NCI-H446 (cell line): ENCODE measurements around the gene EQTN.

Experiments used
- DNase-seq, 2 experiments: peaks; one replicate each; lab custom pipeline; 2025; lab: John Stamatoyannopoulos, UW

EQTN gene

DNA sequence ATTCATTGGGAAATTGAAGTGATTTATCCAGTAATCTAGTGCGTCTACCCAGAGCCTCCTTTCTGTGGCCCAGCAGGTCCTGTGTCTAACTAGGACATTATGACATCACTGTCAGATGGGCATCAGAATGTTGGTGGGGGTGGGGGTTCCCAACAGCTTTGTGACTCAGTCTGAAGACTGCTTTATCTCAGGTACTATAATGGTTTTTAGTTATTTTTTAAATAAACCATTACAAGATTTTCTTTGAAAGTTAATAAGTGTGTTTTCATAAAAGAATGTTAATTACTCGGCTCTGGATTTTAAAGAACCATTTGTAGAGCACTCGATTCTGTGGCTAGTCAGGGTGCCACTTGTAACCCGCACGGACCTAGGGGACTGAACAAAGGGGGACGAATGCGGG, at the start of gene EQTN:
Gene EQTN (minus strand): TSS at position 101 of the 400 bp plus-strand sequence. CDS start 95 bp downstream, at position 6.
- no peak for DNase-seq

DNA sequence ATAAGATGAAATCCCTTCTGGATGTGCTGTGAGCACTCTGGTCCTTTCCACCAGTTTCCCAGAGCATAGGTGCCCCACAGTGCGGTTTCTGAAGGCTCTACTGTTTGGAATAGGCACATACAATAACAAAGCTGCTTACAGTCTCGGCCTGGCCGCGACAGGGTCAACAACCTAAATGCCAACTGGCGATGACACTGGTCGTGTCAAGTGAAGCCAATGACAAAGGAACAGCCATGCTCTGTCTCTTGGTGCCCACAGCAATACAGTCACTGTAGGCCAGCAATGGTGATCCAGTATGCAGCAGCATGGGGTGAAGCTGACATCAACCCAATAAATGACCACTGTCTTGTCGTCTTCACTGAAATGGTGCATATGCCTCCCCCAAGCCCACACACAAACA, 47.8 kb upstream of the EQTN start:
- DNase-seq, result no peak

DNA sequence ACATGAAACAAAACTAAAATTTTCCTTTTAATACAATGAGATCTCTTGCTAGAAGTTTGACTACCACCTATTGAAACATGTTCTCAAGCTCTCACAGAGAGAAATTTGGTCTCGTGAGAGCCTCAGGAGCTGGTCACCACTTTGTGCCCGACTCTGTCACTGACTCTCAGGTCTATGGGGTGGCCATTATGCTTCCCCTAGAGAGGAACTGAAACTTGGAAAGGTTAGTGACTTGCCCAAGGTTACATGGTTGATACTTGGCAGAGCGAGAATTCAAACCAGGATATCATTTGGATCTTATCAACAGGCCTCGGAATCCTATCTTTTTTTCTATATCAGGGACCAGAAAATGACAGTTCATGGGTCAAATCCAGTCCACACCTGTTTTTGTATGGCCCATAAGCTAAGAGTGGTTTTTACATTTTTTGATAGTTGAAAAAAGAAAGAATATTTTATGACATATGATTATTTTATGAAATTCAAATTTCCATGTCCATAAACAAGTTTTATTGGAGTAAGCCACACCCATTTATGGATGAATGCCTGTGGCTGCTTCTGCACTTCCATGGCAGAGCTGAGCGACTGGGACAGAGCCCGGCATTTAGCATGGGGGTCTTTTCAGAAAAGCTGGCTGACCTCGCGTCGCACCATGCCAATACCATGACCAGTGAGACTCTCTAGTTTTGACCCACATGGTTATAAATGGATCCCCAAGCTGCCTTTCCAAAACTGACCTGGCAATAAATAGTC, 44.8 kb upstream of the EQTN start:
- no peak for DNase-seq

DNA sequence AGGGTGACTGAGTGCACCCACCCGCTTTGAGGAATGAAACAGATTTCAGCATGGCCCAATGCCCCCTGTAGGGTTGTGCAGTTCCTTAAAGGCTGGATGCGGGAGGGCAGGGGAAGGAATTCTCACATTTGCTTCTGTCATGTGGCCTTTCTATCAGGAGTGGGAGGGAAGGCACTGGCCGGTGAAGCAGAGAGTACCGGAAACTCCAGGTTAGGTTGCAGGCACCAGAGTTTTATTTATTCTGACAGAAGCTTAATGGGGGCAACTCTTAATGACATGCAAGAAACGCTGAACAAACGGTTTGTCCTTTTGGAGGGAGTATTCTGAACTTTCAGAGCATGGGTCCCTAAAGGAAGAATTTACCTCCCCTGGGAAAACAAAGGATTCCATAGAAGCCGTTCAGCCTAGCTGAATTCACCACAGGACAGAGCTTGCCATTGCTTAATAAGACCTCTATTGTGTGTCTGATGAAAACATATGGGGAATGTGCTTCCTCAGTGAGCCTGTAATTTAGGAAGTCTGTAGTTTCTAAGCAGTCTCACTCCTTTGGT, 44.1 kb upstream of the EQTN start:
- no peak for DNase-seq

DNA sequence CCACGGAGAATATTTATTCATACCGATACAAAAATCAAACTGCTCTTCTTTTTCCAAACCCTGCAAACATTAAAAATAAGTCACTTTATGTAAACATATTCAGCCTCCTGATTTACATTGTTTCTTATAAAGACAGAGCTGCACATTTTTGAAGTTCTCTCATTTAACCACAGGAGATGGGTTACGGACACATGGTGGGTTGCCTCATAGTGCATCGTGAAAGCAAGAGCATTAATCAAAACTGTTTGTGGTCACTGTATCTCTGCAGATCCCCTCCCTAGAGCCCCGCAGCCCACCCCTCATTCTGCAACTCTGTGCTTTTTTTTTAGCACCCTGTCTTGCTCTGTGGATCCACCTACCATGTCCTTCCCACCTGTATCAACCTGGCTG, 43.3 kb upstream of the EQTN start:
- DNase-seq, result no peak

DNA sequence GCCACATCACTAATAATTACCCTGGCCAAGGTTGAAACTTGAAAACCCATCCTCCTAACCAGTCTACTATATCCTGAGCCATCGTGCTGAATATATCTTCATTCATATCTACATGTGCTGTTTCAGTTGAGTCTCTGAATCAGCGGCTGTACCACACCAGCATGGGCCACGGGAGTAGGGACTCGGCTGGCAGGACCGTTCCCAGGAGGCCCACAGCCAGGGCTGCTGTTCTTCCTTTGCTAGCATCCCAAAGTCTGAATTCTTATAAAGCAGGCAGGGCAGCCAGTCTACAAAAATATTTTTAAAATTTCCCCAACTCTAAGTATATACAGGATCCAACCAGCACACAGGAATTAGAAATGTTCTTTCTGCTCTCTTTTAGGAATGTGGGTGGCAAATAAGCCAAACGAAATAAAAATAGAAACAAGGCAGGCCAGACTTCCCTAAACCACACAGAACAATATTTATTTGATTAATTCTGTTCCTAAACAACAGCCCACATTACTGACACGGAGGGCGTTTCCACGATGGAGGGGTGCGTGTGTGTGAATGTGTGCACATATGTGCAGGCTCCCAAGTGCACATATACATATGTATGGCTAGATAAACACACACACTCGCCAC, 42.8 kb upstream of the EQTN start:
- DNase-seq, result no peak

DNA sequence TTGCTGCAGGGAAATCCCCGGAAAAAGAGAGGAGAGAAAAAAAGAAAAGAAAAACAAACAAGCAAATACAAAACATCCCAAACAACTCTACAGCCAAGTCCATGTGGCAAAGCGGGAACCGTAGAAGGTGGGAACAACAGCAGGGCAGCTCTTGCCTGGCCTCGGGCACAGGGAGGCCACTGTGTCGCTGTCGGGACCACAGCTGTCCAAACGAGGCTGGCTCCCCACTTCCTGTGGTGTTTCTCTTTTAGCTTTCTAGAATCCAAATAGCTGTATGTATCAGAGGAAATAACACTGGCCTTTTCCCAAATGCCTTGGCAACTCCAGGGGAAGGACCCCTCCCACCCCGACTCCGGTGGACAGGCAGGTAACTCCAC, 41.6 kb upstream of the EQTN start:
- no peak for DNase-seq

DNA sequence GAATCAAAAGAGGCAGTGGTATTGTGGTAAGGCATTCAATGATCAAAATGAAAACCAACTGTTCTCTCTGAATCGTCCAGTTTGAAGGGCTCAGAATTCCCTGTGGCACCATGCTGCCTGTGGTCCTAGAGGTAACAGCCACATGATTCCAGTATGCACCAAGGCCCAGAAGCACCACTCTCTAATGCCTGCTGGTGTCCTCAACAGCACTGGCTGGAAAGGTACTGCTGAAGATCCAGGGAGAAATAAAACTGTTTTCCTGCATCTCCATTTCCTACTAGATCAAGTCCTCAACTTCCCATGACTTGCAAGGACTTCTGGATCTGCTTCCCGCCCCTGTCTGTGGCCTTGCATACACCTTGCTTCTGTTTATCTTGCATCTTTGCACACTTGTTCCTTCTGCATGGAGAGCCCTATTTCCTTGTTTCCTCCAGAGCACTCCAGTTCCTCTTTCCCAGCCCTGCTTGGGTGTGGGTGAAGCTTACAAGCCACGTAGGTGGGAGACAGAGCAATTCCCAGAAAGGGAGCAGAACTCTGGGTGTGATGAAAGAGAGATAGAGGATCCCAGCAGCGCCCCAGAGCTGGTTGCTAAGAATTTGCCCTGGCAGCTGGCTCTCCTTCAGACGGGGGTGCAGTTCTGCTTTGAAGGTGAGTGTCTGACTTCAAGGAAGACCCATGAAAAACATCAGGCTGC, 41.0 kb upstream of the EQTN start:
- no peak for DNase-seq

DNA sequence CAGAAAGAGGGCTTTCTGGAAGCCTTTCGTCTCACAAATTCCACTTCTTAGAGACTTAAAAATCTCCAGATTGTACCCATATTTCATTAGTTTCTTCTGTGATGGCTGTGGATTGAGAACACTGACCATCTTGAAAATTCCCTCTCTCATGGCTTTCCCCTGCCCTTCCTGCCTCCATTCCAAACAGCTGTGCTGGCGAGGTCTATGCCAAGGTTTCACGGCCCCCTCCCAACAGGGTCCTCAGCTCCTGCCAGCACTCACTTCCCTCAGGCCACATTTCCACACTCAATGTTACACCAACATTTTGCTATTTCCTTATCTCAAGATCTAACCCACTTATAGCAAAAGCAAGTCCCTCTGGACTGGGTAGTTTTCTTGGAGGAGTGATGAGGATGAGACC, 40.3 kb upstream of the EQTN start:
- no peak for DNase-seq

DNA sequence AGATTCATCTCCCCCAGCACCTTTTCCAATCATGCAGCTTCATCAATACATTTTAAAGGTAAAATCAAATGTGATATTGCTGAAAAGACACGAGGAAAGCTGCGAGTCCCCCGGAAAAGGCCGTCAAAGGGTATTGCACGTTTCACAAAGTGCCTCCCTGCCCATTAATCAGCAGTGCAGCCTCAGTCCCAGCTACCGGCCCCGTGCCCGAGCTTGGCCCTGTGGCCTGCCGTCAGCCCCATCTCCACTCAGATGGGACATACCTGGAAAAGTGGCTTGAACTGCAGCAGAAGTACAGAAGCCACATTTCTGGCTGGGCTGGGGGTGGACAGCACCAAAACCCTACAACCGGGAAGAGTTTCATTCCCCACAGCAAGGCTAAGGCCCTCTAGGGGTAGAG, 39.9 kb upstream of the EQTN start:
- no peak for DNase-seq

DNA sequence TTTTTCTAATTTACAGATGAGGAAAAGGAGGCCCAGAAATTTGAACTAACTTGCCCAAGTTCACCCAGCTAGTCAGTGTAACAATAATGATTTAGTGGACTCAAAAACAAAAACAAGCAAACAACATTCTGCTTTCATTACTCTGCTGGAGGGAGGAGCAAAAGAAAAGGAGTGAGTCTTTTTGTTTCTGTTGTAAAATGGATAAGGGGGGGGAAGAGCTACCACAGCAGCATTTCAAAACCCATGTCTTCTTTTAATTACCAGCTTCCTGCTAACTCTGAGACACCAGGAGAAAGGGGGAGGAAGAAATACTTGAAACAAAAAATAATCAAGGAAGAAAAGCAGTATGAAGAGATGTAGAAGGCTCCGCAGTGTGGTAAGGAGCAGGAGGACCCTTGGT, 39.2 kb upstream of the EQTN start:
- DNase-seq, result no peak

DNA sequence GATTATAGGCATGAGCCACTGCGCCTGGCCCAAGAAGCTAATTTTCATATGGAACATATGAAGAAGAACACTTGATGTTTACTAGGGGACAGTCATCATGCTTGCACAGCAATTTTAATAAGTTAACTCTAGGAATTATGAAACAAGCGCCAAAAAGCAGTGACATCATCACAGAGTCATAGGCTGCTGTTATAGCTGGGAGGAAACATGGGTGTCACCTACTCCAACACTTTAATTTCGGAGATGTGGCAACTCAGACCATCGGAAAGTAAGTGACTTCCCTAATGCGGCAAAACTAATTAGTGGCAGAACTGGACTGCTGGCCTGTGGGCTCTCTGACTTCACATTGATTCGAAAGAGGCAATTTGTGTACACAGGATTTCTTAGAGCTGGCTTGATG, 38.1 kb upstream of the EQTN start:
- no peak for DNase-seq

DNA sequence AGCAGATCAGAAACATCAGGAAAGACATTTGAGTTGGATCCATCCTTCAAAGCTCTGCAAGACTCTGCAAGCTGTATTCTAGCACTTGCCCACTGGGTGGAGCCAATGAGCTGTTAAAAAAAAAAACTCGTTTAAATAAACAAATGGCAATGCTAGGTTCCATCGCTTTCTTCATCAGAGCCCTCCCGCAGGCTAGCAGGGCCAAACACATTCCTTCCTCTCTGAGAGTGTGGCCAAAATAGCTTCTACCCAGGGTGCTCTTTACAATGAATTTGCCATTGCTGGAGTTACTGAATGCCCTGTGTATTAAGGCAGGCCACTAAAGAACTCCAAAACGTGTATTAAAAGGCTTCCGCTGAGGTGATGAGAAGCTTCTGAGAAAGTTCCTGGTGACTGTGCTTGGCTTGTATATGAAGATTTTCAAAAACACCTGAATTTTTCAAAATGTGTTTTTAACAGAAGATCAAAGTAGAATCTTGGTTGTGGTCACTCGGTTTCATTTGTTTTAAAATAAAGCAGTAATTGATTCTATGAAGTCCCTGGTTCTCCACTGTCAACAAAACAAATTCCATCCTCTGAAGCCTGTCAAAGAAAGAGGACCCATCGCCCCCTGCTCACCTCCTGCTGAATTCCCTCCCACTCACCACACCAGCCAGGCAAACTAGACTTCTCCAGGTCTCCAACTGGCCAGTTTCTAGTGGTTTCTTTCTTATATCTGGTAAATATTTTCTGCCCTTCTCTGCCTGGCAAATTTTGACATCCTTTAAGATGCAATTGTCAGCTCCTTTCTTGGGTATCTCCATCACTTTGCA, 36.5 kb upstream of the EQTN start:
- peak; percentile 80 to 83 for DNase-seq

DNA sequence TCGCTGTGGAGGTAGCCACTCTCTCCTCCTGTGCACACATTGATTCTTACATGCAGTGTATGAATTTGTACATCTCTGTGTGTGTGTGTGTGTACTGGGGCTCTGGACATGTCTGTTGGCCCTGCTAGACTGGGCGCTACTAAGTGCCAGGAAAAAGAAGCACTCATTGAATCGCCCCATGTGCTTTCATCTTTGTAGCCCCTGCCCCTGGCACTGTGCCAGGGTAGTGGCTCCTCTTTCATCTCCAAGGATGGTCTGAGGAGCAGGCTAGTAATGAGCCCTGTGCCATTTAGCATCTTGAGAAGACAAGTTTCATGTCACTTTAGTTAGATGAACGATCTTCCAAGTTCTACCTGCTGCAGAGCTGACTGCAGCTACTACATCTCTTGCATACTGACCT, 34.4 kb upstream of the EQTN start:
- DNase-seq, result no peak

DNA sequence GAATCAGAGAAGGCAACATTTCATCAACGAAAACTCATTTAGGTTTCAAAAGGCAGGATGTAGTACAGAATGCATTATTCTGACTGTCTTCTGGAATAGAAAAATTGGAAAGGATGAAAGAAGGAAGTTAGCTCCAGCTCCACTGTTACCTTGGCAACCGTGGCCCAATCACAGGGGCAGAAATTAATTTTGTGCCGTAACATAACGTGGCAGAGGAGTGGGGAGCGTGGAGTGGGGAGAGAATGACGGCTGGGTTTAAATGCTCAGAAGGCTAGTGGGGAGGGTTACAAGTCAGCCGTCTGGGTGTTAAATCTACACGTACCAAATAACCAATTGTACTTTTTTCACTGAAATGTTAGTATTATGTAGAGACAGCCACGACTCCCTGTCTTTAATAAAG, 32.3 kb upstream of the EQTN start:
- DNase-seq, result no peak

DNA sequence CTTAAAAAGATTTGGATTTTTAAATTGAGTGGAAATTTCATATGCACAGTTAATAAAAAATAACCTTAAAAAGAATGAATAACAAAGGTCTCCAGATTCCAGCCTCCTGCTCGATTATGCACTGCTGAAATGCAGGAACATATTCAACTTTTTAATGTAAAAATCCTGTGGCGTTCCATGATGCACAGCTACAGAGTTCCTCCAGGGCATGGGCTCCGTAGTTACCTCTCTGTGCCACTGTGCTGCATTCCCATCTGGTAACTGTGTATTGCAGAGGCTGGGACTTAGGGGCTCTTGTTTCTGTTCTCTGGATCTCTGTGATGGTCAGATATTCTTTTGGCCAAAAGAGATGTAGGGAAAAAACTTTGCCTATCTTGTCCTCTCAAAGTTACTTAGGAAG, 31.5 kb upstream of the EQTN start:
- DNase-seq, result no peak

DNA sequence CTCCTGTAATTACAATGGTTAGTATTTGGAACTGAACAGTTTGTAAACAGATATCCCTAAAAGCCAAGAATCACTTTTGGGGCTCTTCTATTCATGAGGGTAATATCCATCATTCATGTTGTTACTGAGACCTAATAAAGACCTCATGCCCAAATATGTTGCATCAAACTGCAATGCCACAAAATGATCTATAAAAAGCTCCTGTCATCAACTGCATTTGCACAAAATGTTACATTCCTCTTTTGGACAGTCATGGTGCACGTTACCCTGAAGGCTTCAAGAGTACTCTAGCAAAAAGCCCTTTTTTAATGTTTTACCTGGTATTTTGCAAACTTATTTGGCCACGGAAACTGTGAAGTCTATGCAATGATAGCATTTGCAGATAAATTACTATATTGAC, 14.2 kb upstream of the EQTN start:
- DNase-seq, result no peak

DNA sequence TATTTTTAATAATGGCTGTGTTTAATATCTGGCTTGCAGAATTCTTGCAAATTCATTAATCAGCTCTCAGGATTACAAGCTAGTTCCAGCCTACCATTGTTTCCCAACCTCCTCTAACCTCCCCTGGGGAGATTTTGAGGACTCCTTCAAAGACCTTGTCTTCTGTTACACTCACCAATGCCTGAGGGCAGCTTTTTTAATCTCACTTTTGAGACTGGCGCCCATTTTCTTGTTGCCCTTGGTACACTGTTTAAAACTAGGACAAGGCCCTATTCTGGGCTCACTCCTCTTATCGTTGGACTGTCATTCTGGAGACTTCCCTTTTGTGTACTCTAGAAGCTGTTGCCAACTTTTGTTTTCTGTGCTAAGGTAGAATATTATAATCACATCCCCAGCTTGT, 13.6 kb upstream of the EQTN start:
- no peak for DNase-seq

DNA sequence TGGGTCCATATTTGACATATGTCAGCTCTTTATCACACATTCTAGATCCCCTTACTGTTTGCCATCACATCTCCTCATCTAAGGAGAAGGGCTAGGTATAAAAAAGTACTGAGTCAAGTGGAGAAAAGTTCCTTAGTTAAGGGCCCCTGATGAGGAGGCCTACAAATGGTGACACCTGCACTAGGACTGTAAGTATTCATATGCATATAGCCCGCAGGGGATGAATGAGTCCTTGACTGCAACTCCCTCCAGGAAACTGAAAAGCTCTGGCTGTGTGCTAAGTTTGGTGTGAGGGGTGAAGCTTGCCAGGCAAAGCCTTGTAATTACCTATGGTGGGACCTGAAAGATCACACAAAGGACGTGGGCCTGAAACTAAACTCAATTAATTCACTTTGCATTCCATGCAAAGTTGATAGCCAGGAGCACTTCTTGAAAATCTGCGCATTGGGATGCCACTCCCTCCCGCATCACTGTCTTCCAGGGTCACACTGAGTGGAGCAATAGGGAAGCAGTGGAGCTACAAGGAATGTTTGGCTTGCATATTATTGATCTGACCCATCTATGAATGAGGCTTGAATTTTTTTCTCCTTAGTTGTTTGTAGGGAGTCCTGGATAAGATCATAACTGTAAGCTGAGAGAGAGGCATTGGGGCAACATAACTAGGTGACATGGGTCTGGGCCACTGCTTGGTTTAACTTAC, 11.9 kb upstream of the EQTN start:
- no peak for DNase-seq

DNA sequence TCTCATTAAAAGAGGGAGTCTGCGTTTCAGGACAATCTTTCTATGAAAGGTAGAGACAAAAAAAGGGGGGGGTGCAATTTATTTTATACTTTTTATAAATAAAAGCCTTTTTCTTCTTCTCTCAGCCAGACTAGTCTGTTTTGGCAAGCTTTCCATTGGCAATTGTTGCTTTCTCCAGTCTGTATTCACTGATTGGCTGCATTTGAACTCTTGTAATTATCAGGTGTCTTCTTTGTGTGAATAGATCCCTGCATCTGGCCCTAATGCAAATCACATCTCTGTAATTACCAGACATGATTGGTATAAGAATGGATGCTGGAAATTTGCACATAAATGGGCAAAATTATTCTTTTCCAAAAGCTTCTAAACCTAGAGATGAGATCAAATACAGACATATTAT, 7.6 kb upstream of the EQTN start:
- DNase-seq, result no peak

DNA sequence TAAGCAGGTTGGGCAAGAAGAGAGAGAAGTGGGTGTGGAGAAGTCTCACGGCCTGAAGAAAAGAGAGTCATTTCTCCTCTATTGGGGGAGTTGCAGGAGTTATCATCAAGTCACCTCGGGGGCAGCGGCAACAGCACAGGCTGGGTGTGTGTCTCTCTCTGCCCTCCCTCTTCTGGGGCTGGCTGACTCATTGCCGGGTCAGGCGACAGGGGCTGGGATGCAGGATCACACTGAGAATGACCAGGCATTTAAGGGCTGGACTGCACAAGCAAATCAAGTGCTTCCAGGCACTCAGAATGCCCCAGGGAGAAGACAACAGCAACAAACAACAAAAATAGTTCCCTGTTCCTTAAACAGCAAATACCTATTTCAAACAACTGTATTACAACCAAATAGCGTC, 6.3 kb upstream of the EQTN start:
- DNase-seq, result no peak

DNA sequence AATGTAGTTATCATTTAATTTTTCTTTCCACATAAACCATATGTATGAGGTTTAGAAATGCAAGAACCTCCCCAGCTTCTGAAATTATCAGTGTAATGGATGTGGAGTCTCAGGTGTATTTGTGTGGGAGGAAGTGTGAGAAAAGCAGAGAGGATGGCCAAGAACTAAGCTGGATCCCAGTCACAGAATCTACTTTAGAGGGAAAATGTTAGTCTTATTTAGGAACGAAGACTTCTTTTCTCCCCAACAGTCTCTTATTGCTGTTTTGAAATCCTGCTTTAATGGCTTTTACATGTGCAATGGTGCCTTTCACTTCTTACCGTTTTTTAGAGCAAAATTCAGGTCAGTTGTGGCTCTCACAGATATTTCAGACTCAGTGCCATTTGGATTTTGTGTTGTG, 3.0 kb downstream of the EQTN start:
- no peak for DNase-seq
